Immature natural killer cell (primary cell): ENCODE measurements around the gene ASAH2B. TPM values are rescaled to one million over a fixed set of nuclear protein-coding genes. Genes with fewer than 3 reads are reported as not detected.
A peak's percentile ranks its signal among the peaks of the same experiment; 100 is the strongest.
"Not testable (repeated sequence)": the region's sequence is repeated elsewhere in the genome, so short reads cannot be mapped to it uniquely, and the experiment has no call there.

Source experiments
- DNase-seq, 3 donors: peaks; one replicate each; pipeline ENCODE4 v3.0.0; 2022; ENCODE audit warnings: mixed read lengths in 1 of 3
- H3K27ac Mint-ChIP-seq, 6 donors: one replicate each; pipeline ENCODE4 v1.8.0; 2020; ENCODE audit warnings: mixed read lengths in 6 of 6, mild to moderate bottlenecking in 5 of 6, inconsistent platforms in 4 of 6, moderate library complexity in 3 of 6
- H3K27me3 Mint-ChIP-seq, 3 donors: one replicate each; pipeline ENCODE4 v1.8.0; 2020 to 2021; ENCODE audit warnings: low read depth in 3 of 3, mild to moderate bottlenecking in 3 of 3, mixed read lengths in 3 of 3, moderate library complexity in 3 of 3, inconsistent platforms in 1 of 3
- H3K36me3 Mint-ChIP-seq, 3 donors: one replicate each; pipeline ENCODE4 v1.8.0; 2020; ENCODE audit warnings: mixed read lengths in 3 of 3, inconsistent platforms in 2 of 3, mild to moderate bottlenecking in 2 of 3
- H3K4me1 Mint-ChIP-seq, 2 donors: one replicate each; pipeline ENCODE4 v1.8.0; 2020; ENCODE audit warnings: inconsistent platforms in 2 of 2, mild to moderate bottlenecking in 2 of 2, mixed read lengths in 2 of 2, moderate library complexity in 1 of 2
- H3K4me3 Mint-ChIP-seq, 5 donors: one replicate each; pipeline ENCODE4 v1.8.0; 2020; ENCODE audit warnings: mild to moderate bottlenecking in 5 of 5, mixed read lengths in 5 of 5, inconsistent platforms in 3 of 5, moderate library complexity in 3 of 5
- H3K9me3 Mint-ChIP-seq, 6 donors: one replicate each; pipeline ENCODE4 v1.8.0; 2020; ENCODE audit warnings: mild to moderate bottlenecking in 6 of 6, mixed read lengths in 6 of 6, inconsistent platforms in 4 of 6, moderate library complexity in 3 of 6
- polyA plus RNA-seq, 3 donors: library from polyadenylated mRNA; unstranded; fragments of 300-500 nt; fragmentation: Illumina TruSeq; gene quantifications; one replicate each; pipeline ENCODE4 v1.2.3, GENCODE V29; 2021

The ASAH2B gene
- polyA plus RNA-seq, 3 donors from 2014 or later = 0.28 to 2.3 (median 0.82) TPM

DNA sequence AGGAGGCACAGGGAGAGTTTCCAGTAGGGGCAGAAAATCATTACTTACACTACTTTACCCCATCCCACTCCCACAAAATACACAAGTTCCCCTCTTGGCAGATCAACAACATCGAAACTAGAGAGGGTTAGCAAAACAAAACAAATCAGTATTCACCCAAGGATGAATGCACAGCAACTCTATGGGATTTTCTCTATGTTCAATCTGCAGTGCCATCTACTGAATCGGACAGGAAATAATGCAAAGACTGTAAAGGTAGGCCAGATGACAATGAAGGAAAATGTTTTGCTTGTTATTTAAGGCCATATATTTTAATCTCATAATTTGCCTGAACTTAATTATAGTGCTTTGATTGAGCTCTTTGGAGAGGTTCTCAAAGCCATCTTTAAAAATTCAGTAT, 35.1 kb downstream of the ASAH2B start:
- H3K27me3 Mint-ChIP-seq, H3K36me3 Mint-ChIP-seq, H3K4me3 Mint-ChIP-seq, H3K27ac Mint-ChIP-seq, H3K9me3 Mint-ChIP-seq, H3K4me1 Mint-ChIP-seq: not testable (repeated sequence)
- DNase-seq = peak in 1 of 3 donors; percentile 7

DNA sequence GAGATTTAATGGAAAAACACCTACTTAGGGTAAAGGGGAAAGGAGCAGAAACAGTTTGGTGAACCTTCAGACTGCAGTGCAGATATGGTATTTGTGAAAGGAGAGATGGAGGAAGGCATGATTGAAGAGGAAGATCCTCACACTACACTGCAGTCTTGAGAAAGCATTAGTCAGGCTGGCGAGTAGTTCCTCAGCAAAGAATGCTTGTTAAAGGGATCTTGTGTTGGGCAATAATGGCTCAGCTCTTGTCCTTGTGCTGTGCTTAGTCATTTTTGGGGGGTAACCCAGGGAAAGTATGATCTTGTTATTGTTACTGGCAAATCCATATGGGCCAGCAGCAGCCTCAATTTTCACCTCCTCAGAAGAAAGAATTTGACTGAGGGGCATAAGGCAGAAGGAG, 40.3 kb downstream of the ASAH2B start:
- H3K27ac Mint-ChIP-seq, H3K4me1 Mint-ChIP-seq, H3K9me3 Mint-ChIP-seq, H3K27me3 Mint-ChIP-seq, H3K36me3 Mint-ChIP-seq, H3K4me3 Mint-ChIP-seq, DNase-seq: not testable (repeated sequence)

DNA sequence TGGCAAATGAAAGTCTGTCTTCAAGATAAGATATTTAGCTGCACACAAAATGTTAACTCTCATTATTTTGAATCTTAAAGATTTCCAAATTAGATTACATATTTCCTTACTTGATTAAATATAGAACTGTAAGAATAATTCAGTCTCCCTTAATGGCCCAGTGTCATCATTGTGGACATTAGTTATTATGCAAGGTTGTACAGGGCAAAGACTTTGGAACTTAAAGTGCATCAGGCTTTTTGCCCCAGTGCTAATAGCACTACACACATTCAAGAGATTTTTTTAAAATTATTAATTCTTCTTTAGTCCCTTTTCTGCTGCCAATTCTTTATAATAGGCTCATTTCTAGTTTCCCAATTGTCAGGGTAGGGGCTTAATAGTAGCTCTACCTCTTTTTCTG, 42.3 kb downstream of the ASAH2B start:
- not testable (repeated sequence) for H3K4me3 Mint-ChIP-seq, H3K9me3 Mint-ChIP-seq, DNase-seq, H3K36me3 Mint-ChIP-seq, H3K27me3 Mint-ChIP-seq, H3K4me1 Mint-ChIP-seq, H3K27ac Mint-ChIP-seq

DNA sequence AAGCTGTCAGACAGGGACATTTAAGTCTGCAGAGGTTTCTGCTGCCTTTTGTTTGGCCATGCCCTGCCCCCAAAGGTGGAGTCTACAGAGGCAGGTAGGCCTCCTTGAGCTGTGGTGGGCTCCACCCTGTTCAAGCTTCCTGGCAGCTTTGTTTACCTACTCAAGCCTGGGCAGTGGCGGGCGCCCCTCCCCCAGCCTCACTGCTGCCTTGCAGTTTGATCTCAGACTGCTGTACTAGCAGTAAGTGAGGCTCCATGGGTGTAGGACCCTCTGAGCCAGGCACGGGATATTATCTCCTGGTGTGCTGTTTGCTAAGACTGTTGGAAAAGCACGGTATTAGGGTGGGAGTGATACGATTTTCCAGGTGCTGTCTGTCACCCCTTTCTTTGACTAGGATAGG, 48.2 kb downstream of the ASAH2B start:
- H3K27ac Mint-ChIP-seq, H3K9me3 Mint-ChIP-seq, DNase-seq, H3K36me3 Mint-ChIP-seq, H3K27me3 Mint-ChIP-seq, H3K4me3 Mint-ChIP-seq, H3K4me1 Mint-ChIP-seq: not testable (repeated sequence)

DNA sequence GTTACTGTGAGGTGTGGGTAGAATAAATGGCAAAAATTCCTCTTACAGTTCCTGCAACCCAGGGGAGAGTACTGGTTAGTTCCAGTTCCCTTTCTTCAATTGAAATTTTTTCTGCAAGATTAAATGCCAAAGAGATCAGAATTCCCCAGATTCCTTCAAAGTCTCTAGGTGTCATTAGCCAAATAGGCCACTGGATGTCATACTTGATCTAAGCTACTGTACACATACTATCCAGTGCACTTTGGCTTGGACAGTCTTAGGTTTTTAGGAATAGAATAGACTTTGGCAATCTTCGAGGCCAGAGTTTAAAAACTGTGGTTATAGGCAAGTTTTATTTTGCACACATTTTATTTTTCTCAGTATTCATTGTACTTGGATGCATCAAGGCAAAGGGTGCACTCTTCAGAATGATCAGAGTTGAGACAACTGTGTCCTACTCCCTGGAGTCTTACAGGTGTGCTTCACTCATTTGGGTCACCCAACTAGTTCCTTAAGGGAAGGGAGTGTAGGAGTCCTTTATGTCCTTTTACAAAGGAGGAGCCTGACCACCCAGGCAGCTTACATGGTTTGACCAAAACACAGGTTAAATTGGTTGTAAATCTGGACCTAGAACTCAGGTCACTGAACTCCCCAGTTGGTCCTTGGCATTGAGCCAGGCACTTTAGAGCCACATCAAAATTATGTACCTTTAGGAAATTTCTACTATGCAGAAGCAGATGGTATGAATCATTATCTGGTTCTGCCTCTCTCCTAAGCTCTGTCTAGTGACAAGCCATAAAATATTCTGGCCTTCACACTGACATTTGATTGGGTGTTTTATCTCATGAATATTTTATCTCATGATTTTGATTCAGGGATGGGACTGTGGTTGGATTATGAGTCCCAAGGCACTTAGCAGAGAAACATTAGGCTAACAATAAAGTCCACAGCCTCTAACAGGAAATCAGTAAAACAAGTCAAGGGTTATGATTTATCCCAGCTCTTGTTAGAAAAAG, 49.5 kb downstream of the ASAH2B start:
- H3K36me3 Mint-ChIP-seq = no peaks in the 10 kb centered on the region
- H3K9me3 Mint-ChIP-seq = peaks cover 0 to 1% (median 0%) of the 10 kb centered on the region in 6 donors
- peaks cover 0 to 6% (median 2%) of the 10 kb centered on the region in 3 donors for H3K27me3 Mint-ChIP-seq
- no peak overlapping the region for H3K27ac Mint-ChIP-seq
- H3K4me1 Mint-ChIP-seq = no peaks in the 10 kb centered on the region
- DNase-seq = no peak
- no peak overlapping the region for H3K4me3 Mint-ChIP-seq

DNA sequence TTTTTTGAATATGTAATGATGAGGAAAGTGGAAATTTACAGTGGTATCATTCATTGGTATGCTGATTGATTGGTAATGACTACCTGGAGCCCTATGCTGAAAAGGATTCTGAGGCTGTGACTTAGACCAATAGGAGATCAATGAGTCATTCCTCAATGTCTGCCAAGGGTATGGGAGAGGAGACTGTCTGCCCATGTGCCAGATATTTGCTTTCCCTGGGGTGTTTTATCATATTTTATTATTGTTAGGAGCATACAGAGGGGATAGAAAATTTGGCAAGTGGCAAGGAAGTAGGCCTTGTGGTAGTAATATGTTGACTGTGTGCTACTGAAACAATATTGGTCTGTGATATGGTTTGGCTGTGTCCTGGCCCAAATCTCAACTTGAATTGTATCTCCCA, 54.8 kb downstream of the ASAH2B start:
- Mint-ChIP-seq H3K4me1 (no peaks in the 10 kb centered on the region), H3K4me3 (no peak overlapping the region), H3K9me3 (no peaks in the 10 kb centered on the region), H3K27me3 (peaks cover 3 to 13% (median 7%) of the 10 kb centered on the region in 3 donors), H3K27ac (no peak overlapping the region), H3K36me3 (peaks cover 0 to 4% (median 0%) of the 10 kb centered on the region in 3 donors)
- no peak for DNase-seq

DNA sequence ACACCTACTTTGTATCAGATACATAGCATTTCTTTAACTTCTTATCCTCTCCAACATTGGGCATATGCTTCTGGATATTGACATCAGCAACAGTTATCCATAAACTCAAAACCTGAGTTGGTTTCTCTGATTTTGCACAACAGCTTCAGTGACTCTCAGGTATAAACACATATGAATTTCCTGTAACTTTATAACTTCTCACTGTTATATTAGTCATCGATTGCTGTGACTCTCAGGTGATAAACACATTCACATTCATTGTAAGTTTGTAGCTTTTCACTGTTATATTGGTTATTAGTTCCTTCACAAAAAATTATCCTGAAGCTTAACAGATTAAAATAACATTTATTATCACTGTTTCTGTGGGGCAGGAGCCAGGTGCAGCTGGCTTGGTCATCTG, 57.0 kb downstream of the ASAH2B start:
- H3K4me1 Mint-ChIP-seq = no peaks in the 10 kb centered on the region

DNA sequence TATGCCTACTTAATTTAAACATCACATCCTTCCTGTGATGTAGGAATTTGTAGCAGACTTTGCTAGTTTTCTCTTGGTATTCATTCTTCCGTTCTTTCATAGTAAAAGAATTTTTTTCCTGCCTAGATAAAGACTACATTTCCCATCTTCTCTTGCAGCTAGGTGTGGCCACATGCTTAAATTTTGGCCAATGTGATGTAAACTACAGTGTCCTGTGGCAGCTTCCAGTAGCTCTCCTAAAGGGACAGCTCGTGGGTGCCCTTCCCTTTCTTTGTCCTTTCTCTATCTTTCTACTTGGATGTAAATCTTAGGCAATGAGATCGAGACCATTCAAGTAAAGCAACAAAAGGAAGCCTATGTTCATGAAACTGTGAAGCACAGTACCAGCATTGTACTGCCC, 58.6 kb downstream of the ASAH2B start:
- Mint-ChIP-seq H3K4me3 (no peak overlapping the region), H3K27me3 (peaks cover 6 to 13% (median 11%) of the 10 kb centered on the region in 3 donors), H3K9me3 (peaks cover 0 to 4% (median 0%) of the 10 kb centered on the region in 6 donors), H3K4me1 (no peaks in the 10 kb centered on the region), H3K36me3 (peaks cover 0 to 4% (median 0%) of the 10 kb centered on the region in 3 donors), H3K27ac (no peak overlapping the region)
- DNase-seq = no peak

More for the DNA sequence above, 57.0 kb downstream of the ASAH2B start:
- Mint-ChIP-seq H3K36me3 (peaks cover 0 to 4% (median 0%) of the 10 kb centered on the region in 3 donors), H3K27me3 (peaks cover 6 to 13% (median 11%) of the 10 kb centered on the region in 3 donors), H3K27ac (no peak overlapping the region), H3K9me3 (peaks cover 0 to 4% (median 0%) of the 10 kb centered on the region in 6 donors), H3K4me3 (no peak overlapping the region)
- DNase-seq = no peak

DNA sequence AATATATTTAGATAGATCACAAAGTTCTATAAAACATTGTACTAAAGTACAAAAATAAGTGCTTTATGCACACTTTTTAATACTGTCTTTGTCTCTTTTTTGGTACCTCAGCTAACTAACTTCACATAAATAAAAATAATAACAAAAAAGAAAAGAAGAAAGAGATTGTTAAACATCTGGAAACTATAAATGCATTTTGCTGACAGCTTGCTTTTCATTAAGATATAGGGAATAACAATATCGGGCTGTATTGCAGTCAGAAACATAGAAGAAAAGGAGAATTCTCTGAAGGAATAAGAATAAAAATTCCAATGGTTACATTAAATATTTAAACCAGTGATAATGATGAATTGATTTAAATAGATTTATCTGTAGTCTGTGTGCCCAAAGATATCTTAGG, 59.9 kb downstream of the ASAH2B start:
- peaks cover 0 to 4% (median 0%) of the 10 kb centered on the region in 6 donors for H3K9me3 Mint-ChIP-seq
- H3K27ac Mint-ChIP-seq = no peak overlapping the region
- H3K4me1 Mint-ChIP-seq = no peaks in the 10 kb centered on the region
- DNase-seq = no peak
- no peak overlapping the region for H3K4me3 Mint-ChIP-seq
- peaks cover 0 to 4% (median 0%) of the 10 kb centered on the region in 3 donors for H3K36me3 Mint-ChIP-seq
- peaks cover 6 to 13% (median 9%) of the 10 kb centered on the region in 3 donors for H3K27me3 Mint-ChIP-seq

DNA sequence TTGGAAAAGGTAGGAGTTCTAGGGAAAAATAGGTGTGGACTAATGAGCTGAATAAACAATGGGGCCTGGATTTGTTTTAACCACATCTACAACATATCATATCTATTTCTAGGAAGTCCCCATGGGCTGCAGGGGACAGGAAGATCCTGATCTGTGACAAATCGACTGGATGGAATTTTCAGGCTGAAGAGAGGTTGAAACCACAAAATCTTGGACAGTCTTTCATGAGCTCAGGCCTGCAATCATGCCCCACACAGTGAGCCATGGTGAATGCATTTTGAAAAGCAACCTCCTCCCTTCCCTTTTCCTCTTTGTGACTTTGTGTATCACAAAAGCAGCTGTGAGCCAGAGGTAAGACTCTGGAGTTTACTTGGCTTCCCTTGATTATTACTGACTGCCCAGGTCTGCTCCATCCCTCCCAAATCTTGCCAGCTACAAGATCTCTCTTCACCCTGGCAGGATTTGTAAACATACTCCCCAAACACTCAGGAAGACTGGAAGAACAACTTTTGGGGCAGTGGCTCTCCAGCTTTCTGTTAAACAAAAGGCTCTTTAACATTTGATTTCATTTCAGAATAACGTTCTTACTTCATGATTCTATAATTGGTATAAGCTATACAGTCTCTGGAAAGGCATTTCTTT, 66.4 kb downstream of the ASAH2B start:
- no peaks in the 10 kb centered on the region for H3K36me3 Mint-ChIP-seq
- peaks cover 0 to 6% (median 0%) of the 10 kb centered on the region in 3 donors for H3K27me3 Mint-ChIP-seq
- no peaks in the 10 kb centered on the region for H3K9me3 Mint-ChIP-seq
- no peak overlapping the region for H3K4me3 Mint-ChIP-seq
- no peaks in the 10 kb centered on the region for H3K4me1 Mint-ChIP-seq
- no peak for DNase-seq
- no peak overlapping the region for H3K27ac Mint-ChIP-seq

DNA sequence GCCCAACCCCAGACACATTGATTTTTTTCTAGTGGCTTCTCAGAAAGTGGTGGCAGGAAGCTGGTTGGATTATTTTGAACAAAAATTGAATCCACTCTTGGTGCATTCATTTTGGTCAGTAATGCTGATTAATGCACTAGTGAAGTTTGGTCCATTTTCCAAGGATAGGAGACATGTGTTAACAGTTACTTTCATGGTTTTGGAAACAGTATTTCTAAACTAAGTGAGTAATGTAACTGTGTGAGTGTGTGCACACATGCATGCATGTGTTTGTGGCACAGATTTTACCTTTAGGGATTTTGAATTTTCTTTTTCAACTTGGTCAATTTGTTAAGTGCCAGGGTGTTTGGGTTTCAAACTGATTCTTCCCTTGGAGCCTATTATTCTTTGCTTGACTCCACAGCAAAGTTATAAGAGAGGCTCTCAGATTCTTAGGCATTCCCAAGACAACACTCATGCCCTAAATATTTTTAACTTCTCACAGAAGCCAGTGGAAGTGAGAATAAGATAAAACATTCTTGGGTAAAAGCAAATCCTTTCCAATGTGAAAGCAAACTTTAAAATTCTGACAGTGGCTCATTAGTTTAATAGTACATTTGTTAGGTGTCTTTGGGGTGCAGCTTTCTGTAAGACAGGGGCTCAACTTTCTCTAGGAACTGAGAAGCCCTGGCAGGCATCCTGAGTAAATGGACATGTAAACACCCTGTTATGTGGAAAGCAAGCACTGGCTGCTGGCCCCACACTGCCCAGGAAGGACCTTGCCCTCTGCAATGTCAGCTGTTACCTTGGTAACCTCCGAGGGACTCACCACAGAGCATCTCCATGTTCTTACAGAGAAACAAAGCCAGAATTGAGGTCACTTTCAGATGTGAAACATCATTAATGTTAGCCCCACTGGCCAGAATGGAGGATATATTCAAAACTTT, 68.4 kb downstream of the ASAH2B start:
- Mint-ChIP-seq H3K27ac (no peak overlapping the region), H3K4me1 (no peaks in the 10 kb centered on the region), H3K4me3 (no peak overlapping the region), H3K36me3 (no peaks in the 10 kb centered on the region), H3K9me3 (no peaks in the 10 kb centered on the region), H3K27me3 (peaks cover 0 to 10% (median 0%) of the 10 kb centered on the region in 3 donors)
- DNase-seq = no peak
